K562 (cell line): ENCODE results near the gene FPGS. TPM values are rescaled to one million over a fixed set of nuclear protein-coding genes. Genes with fewer than 3 reads are reported as not detected.

Experiments used
- ATF1 ChIP-seq, 2 experiments: fragments of 450-650 bp in 1 of 2; IDR thresholded peaks; 2 replicates each; pipeline ENCODE4 v1.6.1; 2016; ENCODE audit warnings: missing compliant biosample characterization in 1 of 2, missing genetic modification characterization in 1 of 2
- BCOR ChIP-seq: fragments of 450-650 bp; IDR thresholded peaks from 2 replicates; pipeline ENCODE4 v1.6.1; 2016
- CTCF ChIP-seq, 3 experiments: IDR thresholded peaks in 2 of 3; conservative IDR thresholded peaks in 1 of 3; 2 replicates each; pipeline ENCODE4 v1.5.1; 2011 to 2012; ENCODE audit warnings: low read length in 3 of 3, mild to moderate bottlenecking in 3 of 3, control low read depth in 2 of 3, improper control_type of control experiment in 1 of 3, inconsistent platforms in 1 of 3, low read depth in 1 of 3, mixed read lengths in 1 of 3, moderate library complexity in 1 of 3; ENCODE audit not compliant: insufficient read depth in 2 of 3
- E2F6 ChIP-seq, 2 experiments: IDR thresholded peaks; 2 replicates each; pipeline ENCODE4 v1.6.1; 2011; ENCODE audit warnings: borderline replicate concordance in 1 of 2, control low read depth in 1 of 2, low read depth in 1 of 2, low read length in 1 of 2, mild to moderate bottlenecking in 1 of 2, mixed read lengths in 1 of 2, moderate library complexity in 1 of 2; ENCODE audit not compliant: insufficient read depth in 1 of 2, insufficient read length in 1 of 2, poor library complexity in 1 of 2, severe bottlenecking in 1 of 2; ENCODE audit errors: extremely low read depth in 1 of 2
- ERF ChIP-seq: fragments of 450-650 bp; formaldehyde crosslinking; IDR thresholded peaks from 2 replicates; pipeline ENCODE4 v1.4.0; 2020; ENCODE audit warnings: mild to moderate bottlenecking, mixed read lengths
- FIP1L1 ChIP-seq: fragments of 200-400 bp; formaldehyde crosslinking; IDR thresholded peaks from 2 replicates; pipeline ENCODE4 v1.6.1; 2018; ENCODE audit warnings: mild to moderate bottlenecking, low read depth, low read length; ENCODE audit not compliant: poor library complexity, severe bottlenecking
- MAZ ChIP-seq, 2 experiments: fragments of 450-650 bp in 1 of 2; sonication (generic) in 1 of 2; formaldehyde crosslinking; IDR thresholded peaks in 1 of 2; conservative IDR thresholded peaks in 1 of 2; 2 replicates each; pipeline versions ENCODE4 v1.4.0 to v1.5.0; 2020; ENCODE audit warnings: mild to moderate bottlenecking in 1 of 2, missing genetic modification reagents in 1 of 2
- NBN ChIP-seq: fragments of 450-650 bp; IDR thresholded peaks from 2 replicates; pipeline ENCODE4 v1.6.1; 2016; ENCODE audit warnings: low read depth, mild to moderate bottlenecking
- NONO ChIP-seq, 2 experiments: fragments of 200-400 bp in 1 of 2; fragments of 450-650 bp in 1 of 2; formaldehyde crosslinking in 1 of 2; IDR thresholded peaks; 2 replicates each; pipeline ENCODE4 v1.6.1; 2017; ENCODE audit warnings: low read depth in 2 of 2, mild to moderate bottlenecking in 2 of 2, moderate library complexity in 2 of 2, low read length in 1 of 2
- POLR3G ChIP-seq: IDR thresholded peaks from 2 replicates; pipeline ENCODE4 v1.6.1; 2011; ENCODE audit not compliant: insufficient read length, insufficient replicate concordance; ENCODE audit errors: extremely low read depth
- RAD21 ChIP-seq, 2 experiments: fragments of 250-450 bp in 1 of 2; fragments of 450-650 bp in 1 of 2; sonication (Bioruptor Pico) in 1 of 2; formaldehyde crosslinking in 1 of 2; IDR thresholded peaks in 1 of 2; conservative IDR thresholded peaks in 1 of 2; 2 replicates each; pipeline versions ENCODE4 v1.4.0 to v1.8.0; 2020 to 2022; ENCODE audit warnings: mild to moderate bottlenecking in 2 of 2, moderate library complexity in 1 of 2
- SAP30 ChIP-seq: fragments of 200-600 bp; sonication (generic); IDR thresholded peaks from 2 replicates; pipeline ENCODE4 v1.6.1; 2012; ENCODE audit warnings: borderline replicate concordance, low read depth, mild to moderate bottlenecking, moderate library complexity, low read length, control low read depth, inconsistent platforms; ENCODE audit not compliant: insufficient read depth, poor library complexity, severe bottlenecking
- TCFL5 ChIP-seq: fragments of 250-450 bp; sonication (Bioruptor Pico); conservative IDR thresholded peaks from 2 replicates; pipeline ENCODE4 v1.6.1; 2021; ENCODE audit warnings: mild to moderate bottlenecking, moderate library complexity, matching md5 sums
- TEAD4 ChIP-seq, 2 experiments: sonication (generic) in 1 of 2; formaldehyde crosslinking in 1 of 2; IDR thresholded peaks; 2 replicates each; pipeline versions ENCODE4 v1.6.1 to v1.8.0; 2012 to 2022; ENCODE audit warnings: borderline replicate concordance in 1 of 2, inconsistent platforms in 1 of 2, low read length in 1 of 2, mild to moderate bottlenecking in 1 of 2, missing genetic modification reagents in 1 of 2
- VEZF1 ChIP-seq: fragments of 200-800 bp; sonication (Bioruptor generic); IDR thresholded peaks from 2 replicates; pipeline ENCODE4 v1.6.1; 2017; ENCODE audit warnings: missing genetic modification characterization, missing compliant biosample characterization
- ZNF644 ChIP-seq: fragments of 200-800 bp; sonication (Bioruptor generic); IDR thresholded peaks from 2 replicates; pipeline ENCODE4 v1.6.1; 2016; ENCODE audit warnings: low read depth, missing genetic modification characterization, missing compliant biosample characterization
- ZNF75A ChIP-seq: fragments of 450-650 bp; formaldehyde crosslinking; IDR thresholded peaks from 2 replicates; pipeline ENCODE4 v1.4.0; 2020; ENCODE audit warnings: mild to moderate bottlenecking
- polyA plus RNA-seq, 8 experiments: library from polyadenylated mRNA; depleted of rRNA in 4 of 8; stranded (reverse) in 5 of 8; unstranded in 3 of 8; fragments of >200 nt; fragmentation: Nextera tagmentation in 2 of 8; fragmentation: Illumina TruSeq in 1 of 8; extraction: Ambion mirVana in 2 of 8; extraction: Trizol in 1 of 8; gene quantifications; 2 replicates each; pipeline versions ENCODE4 v1.2.1 to v1.2.3, GENCODE V29; 2011 to 2014; ENCODE audit warnings: inconsistent platforms in 1 of 8, missing spikeins in 1 of 8
- total RNA-seq, 7 experiments: library from RNA; depleted of rRNA in 6 of 7; stranded (reverse); fragments of >200 nt in 6 of 7; fragmentation: Illumina TruSeq in 2 of 7; extraction: Trizol in 2 of 7; gene quantifications; 2 replicates each; pipeline versions ENCODE4 v1.2.1 to v1.2.3, GENCODE V29; 2011 to 2021; ENCODE audit warnings: low replicate concordance in 1 of 7

FPGS gene
- total and polyA plus RNA-seq, 9 of the 15 experiments (the other 6 are each of a cell fraction or from before 2014, with no cell fraction given), result 0.84 to 86.4 (median 59.2) TPM

- TF ChIP-seq VEZF1 (CRISPR knock-in tag), result peak; percentile 99
- no peak for TF ChIP-seq ZNF644 (tag)
- 0 out of 2 replicates have a peak, but pooled peaks have one; percentile 16 for TF ChIP-seq NBN
- TF ChIP-seq ZNF75A (CRISPR knock-in tag), result no peak
- TF ChIP-seq ERF (CRISPR knock-in tag), result 0 out of 2 replicates have a peak, but pooled peaks have one; percentile 25
- peak; percentile 76 to 94 (median 86) for TF ChIP-seq CTCF (IDR thresholded peaks at IDR 0.05 in 2 of 3, conservative IDR thresholded peaks at IDR 0.05 in 1 of 3; ENCODE audit: insufficient read depth in 2 of 3, low read depth in 1 of 3, low read length in 3 of 3)
- TF ChIP-seq TEAD4 (IDR thresholded peaks at IDR 0.05; ENCODE audit: low read length), result no peak
- TF ChIP-seq TEAD4 (CRISPR knock-in tag; IDR thresholded peaks at IDR 0.05; ENCODE audit: borderline replicate concordance), result no peak
- TF ChIP-seq POLR3G, result no peak
- TF ChIP-seq SAP30, result no peak
- 0 out of 2 replicates have a peak, but pooled peaks have one; percentile 17 for TF ChIP-seq BCOR
- TF ChIP-seq TCFL5 (CRISPR knock-in tag), result no peak
- peak in 1 of 2 experiments; percentile 1 for TF ChIP-seq E2F6 (IDR thresholded peaks at IDR 0.05; ENCODE audit: borderline replicate concordance in 1 of 2, extremely low read depth in 1 of 2, insufficient read depth in 1 of 2, insufficient read length in 1 of 2, low read depth in 1 of 2, low read length in 1 of 2, poor library complexity in 1 of 2, severe bottlenecking in 1 of 2)
- peak in 1 of 2 experiments; percentile 72; a peak in 2 of 4 replicates for TF ChIP-seq NONO (IDR thresholded peaks at IDR 0.05; ENCODE audit: low read depth in 2 of 2, low read length in 1 of 2)
- TF ChIP-seq FIP1L1, result peak; percentile 25
- TF ChIP-seq ATF1 (CRISPR knock-in tag; IDR thresholded peaks at IDR 0.05), result no peak
- TF ChIP-seq ATF1 (tag; IDR thresholded peaks at IDR 0.05), result peak; percentile 67
- TF ChIP-seq RAD21 (CRISPR knock-in tag; conservative IDR thresholded peaks at IDR 0.05 in 1 of 2, IDR thresholded peaks at IDR 0.05 in 1 of 2), result peak; percentile 85 to 92
- peak; percentile 95 to 97 for TF ChIP-seq MAZ (CRISPR knock-in tag; conservative IDR thresholded peaks at IDR 0.05 in 1 of 2, IDR thresholded peaks at IDR 0.05 in 1 of 2)
Measured at GRCh38 chr9:127785023-127785932, 17.4 kb upstream of the FPGS start (continued).
